GM12892 (cell line): ENCODE data around the gene APC2.

ENCODE experiments used
- POLR2A ChIP-seq: IDR thresholded peaks from 2 replicates; pipeline ENCODE4 v1.6.1; 2011; ENCODE audit warnings: low read depth, low read length, control low read depth
- POLR2AphosphoS5 ChIP-seq: IDR thresholded peaks from 2 replicates; pipeline ENCODE4 v1.6.1; 2011; ENCODE audit warnings: low read depth, low read length, control low read depth

DNA sequence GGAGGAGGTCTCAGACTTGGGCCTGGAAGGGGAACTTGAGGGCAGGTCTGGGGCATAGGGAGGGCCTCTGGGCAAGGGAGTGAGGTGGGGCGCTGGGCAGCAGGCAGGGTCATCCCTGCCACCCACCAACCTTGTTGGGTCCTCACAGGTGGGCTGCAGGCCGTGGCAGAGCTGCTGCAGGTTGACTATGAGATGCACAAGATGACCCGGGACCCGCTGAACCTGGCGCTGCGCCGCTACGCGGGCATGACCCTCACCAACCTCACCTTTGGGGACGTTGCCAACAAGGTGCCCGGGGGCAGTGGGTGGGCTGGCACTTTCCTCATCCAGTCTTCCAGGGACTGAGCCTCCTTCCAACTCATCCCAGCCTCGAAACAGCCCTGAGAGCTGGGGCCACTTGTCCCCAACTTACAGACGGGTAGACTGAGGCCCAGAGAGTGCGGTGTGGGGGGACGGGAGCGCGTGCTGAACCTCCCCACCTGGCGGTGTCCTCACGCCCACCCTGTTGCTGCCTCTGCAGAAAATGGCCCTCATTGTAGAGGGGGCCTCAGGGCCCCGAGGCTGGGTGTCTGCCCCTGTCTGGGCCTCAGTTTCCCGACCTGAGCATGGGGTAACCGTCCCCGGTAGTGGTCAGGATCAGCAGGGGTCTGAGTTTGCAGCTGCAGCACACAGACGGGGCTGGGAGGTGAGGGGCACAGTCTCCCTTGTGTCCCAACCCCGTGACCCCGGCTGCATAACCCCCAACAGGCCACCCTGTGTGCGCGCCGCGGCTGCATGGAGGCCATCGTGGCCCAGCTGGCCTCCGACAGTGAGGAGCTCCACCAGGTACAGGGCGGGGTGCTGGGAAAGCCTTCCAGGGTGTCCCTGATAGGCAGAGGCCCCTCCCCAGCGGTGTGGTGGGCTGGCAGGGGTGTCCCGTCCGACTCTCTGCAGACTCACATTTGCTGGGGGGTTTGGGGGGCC is 10.4 kb downstream of the APC2 start:
- TF ChIP-seq POLR2A = no peak
- no peak for TF ChIP-seq POLR2AphosphoS5
